Panc1 (cell line): ENCODE data around the gene GGA1.

ENCODE experiments used
- CTCF ChIP-seq: fragments of 450-650 bp; IDR thresholded peaks from 2 replicates; pipeline ENCODE4 v1.5.1; 2017; ENCODE audit warnings: mild to moderate bottlenecking
- POLR2AphosphoS5 ChIP-seq: IDR thresholded peaks from 2 replicates; pipeline ENCODE4 v1.6.1; 2012; ENCODE audit warnings: mild to moderate bottlenecking, low read depth, low read length, moderate library complexity
- REST ChIP-seq, 2 experiments: IDR thresholded peaks; 2 replicates each; pipeline ENCODE4 v1.6.1; 2011 to 2012; ENCODE audit warnings: low read depth in 2 of 2, control low read depth in 1 of 2, low read length in 1 of 2, mild to moderate bottlenecking in 1 of 2, moderate library complexity in 1 of 2; ENCODE audit not compliant: insufficient read depth in 1 of 2
- TCF7L2 ChIP-seq: IDR thresholded peaks from 2 replicates; pipeline ENCODE4 v1.6.1; 2011; ENCODE audit warnings: mild to moderate bottlenecking, low read depth, low read length, inconsistent platforms

DNA sequence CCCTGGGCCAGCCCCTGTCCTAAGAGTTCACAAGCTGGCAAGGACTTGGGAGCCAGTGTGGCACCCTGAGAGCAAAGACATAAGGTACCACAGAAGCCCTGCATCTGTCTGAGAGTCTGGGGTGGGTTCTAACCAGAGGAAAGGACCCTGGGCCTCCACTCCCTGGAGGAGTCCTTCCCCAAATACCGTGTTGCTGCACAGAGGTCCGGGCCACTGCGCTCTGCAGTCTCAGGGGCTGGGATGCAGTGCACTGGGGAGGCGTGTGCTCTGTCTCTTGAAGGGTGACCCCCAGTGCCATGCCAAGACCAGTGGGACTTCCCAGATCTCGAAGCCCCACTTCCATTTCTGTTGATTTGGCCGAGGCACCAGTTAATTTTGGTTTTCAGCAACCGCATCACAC, 26.5 kb downstream of the GGA1 start:
- no peak for TF ChIP-seq REST (IDR thresholded peaks at IDR 0.05; ENCODE audit: insufficient read depth in 1 of 2, low read depth in 2 of 2, low read length in 1 of 2)
- TF ChIP-seq CTCF, result no peak
- TF ChIP-seq POLR2AphosphoS5, result no peak
- no peak for TF ChIP-seq TCF7L2
